OCI-LY3 (cell line): ENCODE results near the gene OR52M1.

Experiments used
- H2AFZ ChIP-seq: fragments of 200-600, 300-600 bp; shearing (Covaris generic); 2 replicates; pipeline ENCODE4 v1.6.0; 2014; ENCODE audit warnings: antibody characterized with exemption, low read depth, low read length
- H3K27ac ChIP-seq: fragments of 200-600, 300-600 bp; sonication (generic); 2 replicates; pipeline ENCODE4 v1.5.1; 2014; ENCODE audit warnings: mild to moderate bottlenecking, low read length, moderate library complexity, mixed read lengths
- H3K27me3 ChIP-seq: fragments of 200-600, 300-600 bp; sonication (generic); 2 replicates; pipeline ENCODE4 v1.6.1; 2014; ENCODE audit warnings: low read depth, low read length, mixed read lengths
- H3K36me3 ChIP-seq: fragments of 200-600, 300-600 bp; sonication (generic); replicated peaks from 2 replicates; pipeline ENCODE3; 2014; ENCODE audit warnings: low read depth, low read length, mixed read lengths
- H3K4me1 ChIP-seq: fragments of 300-600, 200-600 bp; sonication (generic); 2 replicates; pipeline ENCODE4 v1.6.1; 2014; ENCODE audit warnings: low read length, mixed read lengths
- H3K4me2 ChIP-seq: fragments of 200-600, 300-600 bp; sonication (generic); 2 replicates; pipeline ENCODE4 v1.6.1; 2014; ENCODE audit warnings: low read length, mixed read lengths
- H3K4me3 ChIP-seq: fragments of 300-600, 200-600 bp; sonication (generic); 2 replicates; pipeline ENCODE4 v1.5.1; 2014; ENCODE audit warnings: antibody characterized with exemption, mild to moderate bottlenecking, low read length, moderate library complexity
- H3K79me2 ChIP-seq: fragments of 300-600, 200-600 bp; shearing (Covaris generic); 2 replicates; pipeline ENCODE4 v1.6.1; 2014; ENCODE audit warnings: mild to moderate bottlenecking, low read length, mixed read lengths
- H3K9ac ChIP-seq: fragments of 300-600, 200-600 bp; shearing (Covaris generic); 2 replicates; pipeline ENCODE4 v1.6.0; 2014; ENCODE audit warnings: mild to moderate bottlenecking, low read length, moderate library complexity
- H3K9me3 ChIP-seq: fragments of 200-600, 300-600 bp; shearing (Covaris generic); 2 replicates; pipeline ENCODE4 v1.6.1; 2014; ENCODE audit warnings: low read length, mixed read lengths; ENCODE audit not compliant: insufficient read depth
- H4K20me1 ChIP-seq: fragments of 200-600, 300-600 bp; sonication (generic); 2 replicates; pipeline ENCODE4 v1.6.1; 2016; ENCODE audit warnings: low read length, mixed read lengths; ENCODE audit not compliant: insufficient read depth
- EZH2phosphoT487 ChIP-seq: fragments of 200-600 bp; shearing (Covaris generic); IDR thresholded peaks from 2 replicates; pipeline ENCODE4 v1.6.1; 2018; ENCODE audit warnings: antibody characterized with exemption, mixed run types, low read depth
- TF ChIP-seq, protein P1 (sequence below): fragments of 200-600, 300-600 bp; sonication (generic); IDR thresholded peaks from 2 replicates; pipeline ENCODE4 v1.5.1; 2014; ENCODE audit warnings: antibody characterized with exemption, low read length, low read depth

OR52M1 gene

DNA sequence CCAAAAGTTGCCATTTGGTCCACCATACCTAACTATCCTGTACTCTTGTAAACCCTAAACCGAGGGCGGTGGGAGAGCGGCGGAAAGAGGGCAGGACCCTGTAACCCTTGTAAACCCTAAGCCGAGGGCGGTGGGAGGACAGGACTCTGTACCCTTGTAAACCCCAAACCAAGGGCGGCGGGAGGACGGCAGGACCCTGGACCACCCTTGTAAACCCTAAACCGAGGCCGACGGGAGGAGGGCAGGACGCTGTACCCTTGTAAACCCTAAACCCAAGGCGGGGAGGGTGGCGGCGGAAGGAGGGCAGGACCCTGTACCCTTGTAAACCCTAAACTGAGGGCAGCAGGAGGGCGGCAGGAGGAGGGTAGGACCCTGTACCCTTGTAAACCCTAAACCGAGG, 24.1 kb downstream of the OR52M1 start:
- no peak overlapping the region for H2AFZ ChIP-seq
- H3K27me3 ChIP-seq = peaks cover 5% of the 10 kb centered on the region; the same call in 1 of the 2 replicates
- no peaks in the 10 kb centered on the region for H3K36me3 ChIP-seq
- no peaks in the 10 kb centered on the region for H3K4me1 ChIP-seq
- TF ChIP-seq EZH2phosphoT487 = no peak
- TF ChIP-seq, protein P1, sequence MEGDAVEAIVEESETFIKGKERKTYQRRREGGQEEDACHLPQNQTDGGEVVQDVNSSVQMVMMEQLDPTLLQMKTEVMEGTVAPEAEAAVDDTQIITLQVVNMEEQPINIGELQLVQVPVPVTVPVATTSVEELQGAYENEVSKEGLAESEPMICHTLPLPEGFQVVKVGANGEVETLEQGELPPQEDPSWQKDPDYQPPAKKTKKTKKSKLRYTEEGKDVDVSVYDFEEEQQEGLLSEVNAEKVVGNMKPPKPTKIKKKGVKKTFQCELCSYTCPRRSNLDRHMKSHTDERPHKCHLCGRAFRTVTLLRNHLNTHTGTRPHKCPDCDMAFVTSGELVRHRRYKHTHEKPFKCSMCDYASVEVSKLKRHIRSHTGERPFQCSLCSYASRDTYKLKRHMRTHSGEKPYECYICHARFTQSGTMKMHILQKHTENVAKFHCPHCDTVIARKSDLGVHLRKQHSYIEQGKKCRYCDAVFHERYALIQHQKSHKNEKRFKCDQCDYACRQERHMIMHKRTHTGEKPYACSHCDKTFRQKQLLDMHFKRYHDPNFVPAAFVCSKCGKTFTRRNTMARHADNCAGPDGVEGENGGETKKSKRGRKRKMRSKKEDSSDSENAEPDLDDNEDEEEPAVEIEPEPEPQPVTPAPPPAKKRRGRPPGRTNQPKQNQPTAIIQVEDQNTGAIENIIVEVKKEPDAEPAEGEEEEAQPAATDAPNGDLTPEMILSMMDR = no peak
- no peak overlapping the region for H3K9ac ChIP-seq
- H3K4me3 ChIP-seq = no peak overlapping the region
- H3K79me2 ChIP-seq = no peaks in the 10 kb centered on the region
- no peaks in the 10 kb centered on the region for H4K20me1 ChIP-seq
- H3K9me3 ChIP-seq = no peaks in the 10 kb centered on the region
- H3K27ac ChIP-seq = no peak overlapping the region
- H3K4me2 ChIP-seq = no peak overlapping the region

- H3K36me3 ChIP-seq = no peaks in the 10 kb centered on the region
- H2AFZ ChIP-seq = no peak overlapping the region
- H3K4me3 ChIP-seq = no peak overlapping the region
- H3K79me2 ChIP-seq = no peaks in the 10 kb centered on the region
- H4K20me1 ChIP-seq = no peaks in the 10 kb centered on the region
- H3K27me3 ChIP-seq = peaks cover 14% of the 10 kb centered on the region
- H3K27ac ChIP-seq = no peak overlapping the region
- H3K9ac ChIP-seq = no peak overlapping the region
- no peaks in the 10 kb centered on the region for H3K4me1 ChIP-seq
- no peaks in the 10 kb centered on the region for H3K9me3 ChIP-seq
- no peak overlapping the region for H3K4me2 ChIP-seq
- TF ChIP-seq EZH2phosphoT487 = no peak
- TF ChIP-seq, protein P1 = no peak
Observed at GRCh38 chr11:4576880-4577279, 31.9 kb downstream of the OR52M1 start.

DNA sequence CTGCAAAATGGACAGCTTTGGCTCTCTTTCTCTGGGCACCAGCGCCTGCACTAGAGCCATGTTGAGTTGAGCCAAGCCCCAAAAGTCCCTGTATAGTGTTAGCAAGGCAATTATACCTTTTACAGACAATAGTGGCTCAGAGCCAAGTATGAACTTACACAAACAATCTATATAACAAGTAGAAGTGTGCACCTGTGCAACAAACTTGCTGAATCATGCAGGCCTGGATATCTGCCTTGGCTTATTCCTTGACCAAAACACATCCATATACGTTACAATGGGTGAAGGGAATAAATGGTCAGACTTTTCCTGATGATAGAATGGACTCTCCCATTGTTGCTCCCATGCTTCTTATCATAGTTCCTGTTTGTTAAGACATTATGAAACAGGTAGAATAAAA, 32.8 kb downstream of the OR52M1 start:
- TF ChIP-seq EZH2phosphoT487 = no peak
- TF ChIP-seq, protein P1 = no peak
- Histone ChIP-seq H3K4me2 (no peak overlapping the region), H2AFZ (no peak overlapping the region), H3K27ac (no peak overlapping the region), H3K79me2 (no peaks in the 10 kb centered on the region), H4K20me1 (no peaks in the 10 kb centered on the region), H3K4me1 (no peaks in the 10 kb centered on the region), H3K36me3 (no peaks in the 10 kb centered on the region), H3K9me3 (no peaks in the 10 kb centered on the region), H3K4me3 (no peak overlapping the region), H3K27me3 (peaks cover 14% of the 10 kb centered on the region), H3K9ac (no peak overlapping the region)

GRCh38 chr11:4578624-4579023, 33.6 kb downstream of the OR52M1 start:
- Histone ChIP-seq H3K36me3 (no peaks in the 10 kb centered on the region), H3K9me3 (no peaks in the 10 kb centered on the region), H2AFZ (no peak overlapping the region), H3K9ac (no peak overlapping the region), H4K20me1 (no peaks in the 10 kb centered on the region), H3K79me2 (no peaks in the 10 kb centered on the region), H3K27me3 (peaks cover 14% of the 10 kb centered on the region), H3K4me3 (no peak overlapping the region), H3K4me1 (no peaks in the 10 kb centered on the region), H3K4me2 (no peak overlapping the region), H3K27ac (no peak overlapping the region)
- no peak for TF ChIP-seq EZH2phosphoT487
- TF ChIP-seq, protein P1 = no peak
